Activated T-cell treated with anti-CD3 and anti-CD28 coated beads, Interleukin-2, amount 50 U/mL, for 24 hours (primary cell): ENCODE results near the gene TRAPPC10.
A peak's percentile ranks its signal among the peaks of the same experiment; 100 is the strongest.

ENCODE experiments used
- DNase-seq: peaks from one replicate; pipeline ENCODE4 v3.0.0-alpha.2; 2020
- H3K27ac Mint-ChIP-seq: 2 replicates; pipeline ENCODE4 v1.8.0; 2020; ENCODE audit warnings: mild to moderate bottlenecking, mixed read lengths
- H3K27me3 Mint-ChIP-seq: 2 replicates; pipeline ENCODE4 v1.8.0; 2020; ENCODE audit warnings: mixed read lengths
- H3K36me3 Mint-ChIP-seq: 2 replicates; pipeline ENCODE4 v1.8.0; 2020; ENCODE audit warnings: low read depth, mixed read lengths
- H3K4me1 Mint-ChIP-seq: 2 replicates; pipeline ENCODE4 v1.8.0; 2020; ENCODE audit warnings: low read depth, mixed read lengths
- H3K4me3 Mint-ChIP-seq: 2 replicates; pipeline ENCODE4 v1.8.0; 2020; ENCODE audit warnings: mild to moderate bottlenecking, moderate library complexity, mixed read lengths
- H3K9me3 Mint-ChIP-seq: 2 replicates; pipeline ENCODE4 v1.8.0; 2020; ENCODE audit warnings: mixed read lengths

Gene TRAPPC10

DNA sequence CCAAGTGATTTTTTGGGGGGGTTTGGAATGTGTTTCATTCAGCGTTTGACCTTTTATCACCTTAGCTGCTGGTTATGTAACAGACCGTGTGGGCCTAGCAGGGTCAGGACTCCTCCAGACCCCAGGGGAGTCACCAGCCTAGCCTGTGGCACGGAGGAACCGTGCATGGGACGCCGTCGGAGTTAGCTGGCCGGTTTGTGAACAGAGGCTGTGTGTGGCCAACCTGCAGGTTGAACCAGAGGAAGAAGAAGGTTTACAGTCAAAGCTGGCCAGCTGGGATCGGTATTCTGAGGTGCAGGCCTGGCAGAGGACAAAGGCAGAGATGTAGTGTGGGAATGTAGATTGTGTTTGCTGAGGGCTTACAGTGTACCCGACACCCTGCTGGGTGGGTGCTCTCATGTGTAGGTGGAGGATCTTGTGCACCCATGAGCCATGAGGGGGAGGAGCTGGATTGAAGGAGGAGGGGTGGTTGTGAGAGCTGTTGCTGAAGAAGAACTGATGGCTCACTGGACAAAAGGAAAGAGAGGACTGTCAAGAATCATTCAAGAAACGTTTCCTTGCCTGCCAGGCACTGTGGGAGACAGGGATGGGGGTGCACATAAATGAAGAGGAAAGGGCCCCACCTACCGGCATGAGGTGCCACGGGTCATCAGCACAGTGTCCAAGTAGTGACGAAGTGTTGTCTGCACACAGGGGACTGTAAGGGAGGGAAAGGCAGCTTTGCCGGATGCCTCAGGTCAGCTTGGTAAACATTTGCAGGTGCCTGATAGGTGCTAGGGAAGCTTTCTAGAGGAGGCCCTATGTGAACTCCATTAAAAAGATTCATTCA lies 55.1 kb downstream of the TRAPPC10 start:
- H3K4me1 Mint-ChIP-seq = peaks cover 51% of the 10 kb centered on the region
- H3K9me3 Mint-ChIP-seq = no peaks in the 10 kb centered on the region
- peaks cover 93% of the 10 kb centered on the region for H3K36me3 Mint-ChIP-seq
- H3K4me3 Mint-ChIP-seq = no peak overlapping the region
- H3K27ac Mint-ChIP-seq = peak overlapping the region; percentile 82
- DNase-seq = peak; percentile 17
- no peaks in the 10 kb centered on the region for H3K27me3 Mint-ChIP-seq

DNA sequence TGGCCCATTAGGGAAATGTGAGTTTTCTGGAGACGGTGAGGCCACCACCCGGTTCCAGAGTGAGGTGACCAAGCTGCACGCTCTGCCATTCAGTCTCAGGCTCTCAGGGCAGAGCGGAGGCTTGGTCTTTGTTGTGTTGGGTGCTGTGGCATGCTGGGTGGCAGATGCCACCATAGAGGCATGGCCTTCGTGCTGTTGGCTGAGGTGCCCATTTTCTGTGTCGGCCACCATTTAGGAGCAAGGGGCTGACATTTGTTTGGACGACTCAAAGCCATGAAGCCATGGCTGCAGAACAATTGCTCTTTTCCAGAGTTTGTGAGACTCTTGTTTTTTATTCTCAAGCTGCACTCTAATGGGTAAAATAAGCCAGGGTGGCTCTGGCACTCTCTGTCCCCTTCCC lies 58.3 kb downstream of the TRAPPC10 start:
- H3K27me3 Mint-ChIP-seq = no peaks in the 10 kb centered on the region
- no peaks in the 10 kb centered on the region for H3K9me3 Mint-ChIP-seq
- H3K27ac Mint-ChIP-seq = no peak overlapping the region
- no peak overlapping the region for H3K4me3 Mint-ChIP-seq
- peaks cover 40% of the 10 kb centered on the region for H3K4me1 Mint-ChIP-seq
- DNase-seq = peak; percentile 9
- H3K36me3 Mint-ChIP-seq = peaks cover 93% of the 10 kb centered on the region

DNA sequence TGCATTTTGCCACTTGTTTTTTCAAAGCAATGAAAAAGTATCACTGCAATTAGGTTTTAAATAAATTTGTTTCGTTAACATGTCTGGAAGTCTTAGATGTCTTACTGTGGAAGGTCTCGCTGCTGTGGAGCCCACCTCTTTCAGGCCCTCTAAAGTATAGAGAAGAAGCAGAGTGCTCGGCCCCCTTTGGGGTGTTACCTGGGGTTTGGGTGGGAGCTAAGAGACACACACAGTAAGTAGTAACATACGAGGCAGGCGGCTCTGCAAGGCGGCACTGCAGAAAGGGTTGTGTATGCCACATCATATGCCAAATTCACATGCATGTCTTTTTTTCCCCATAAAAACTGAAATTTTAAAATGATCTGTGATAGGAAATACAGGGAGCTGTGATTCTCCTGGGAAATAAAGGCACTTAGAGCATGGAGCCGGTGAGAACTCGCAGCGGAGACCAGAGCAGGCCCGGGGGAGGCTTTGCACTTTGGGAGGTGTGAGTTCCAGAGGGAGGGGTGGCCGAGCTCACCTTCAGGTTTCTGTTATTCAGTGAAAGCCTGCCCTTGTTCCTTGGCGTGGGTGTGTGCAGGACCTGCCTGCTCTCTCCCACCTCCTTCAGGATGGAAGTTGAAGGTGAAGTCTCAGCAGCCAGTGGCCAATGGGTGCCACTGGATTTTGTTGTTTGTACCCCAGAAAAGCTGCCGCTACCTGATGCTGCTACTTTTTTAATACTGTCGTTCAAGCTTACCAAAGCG lies 59.4 kb downstream of the TRAPPC10 start:
- peaks cover 33% of the 10 kb centered on the region for H3K4me1 Mint-ChIP-seq
- peak overlapping the region; percentile 16 for H3K27ac Mint-ChIP-seq
- peak; percentile 12 for DNase-seq
- peaks cover 94% of the 10 kb centered on the region for H3K36me3 Mint-ChIP-seq
- no peaks in the 10 kb centered on the region for H3K27me3 Mint-ChIP-seq
- no peaks in the 10 kb centered on the region for H3K9me3 Mint-ChIP-seq
- H3K4me3 Mint-ChIP-seq = no peak overlapping the region

DNA sequence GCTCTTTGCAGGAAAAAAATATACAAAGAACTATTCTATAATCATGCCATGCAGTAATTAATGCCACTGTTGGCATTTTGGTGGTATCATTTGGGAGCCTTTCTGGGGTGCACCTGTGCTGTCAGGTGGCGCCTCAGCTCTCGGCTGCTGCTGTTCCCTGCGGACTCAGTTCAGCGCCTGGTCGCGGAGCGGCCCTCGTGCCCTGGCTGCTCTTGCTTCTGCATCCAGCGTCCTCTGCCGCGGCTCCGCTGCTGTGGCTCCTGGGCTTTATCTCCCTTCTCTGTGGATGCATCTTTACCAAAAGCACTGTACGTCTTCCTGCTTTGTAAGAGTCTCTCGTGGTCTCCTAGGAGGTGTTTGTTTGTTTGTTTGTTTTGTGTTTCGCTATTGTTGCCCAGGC lies 60.0 kb downstream of the TRAPPC10 start:
- Mint-ChIP-seq H3K9me3 (no peaks in the 10 kb centered on the region), H3K27ac (no peak overlapping the region), H3K4me3 (no peak overlapping the region), H3K27me3 (no peaks in the 10 kb centered on the region), H3K4me1 (peaks cover 31% of the 10 kb centered on the region), H3K36me3 (peaks cover 94% of the 10 kb centered on the region)
- DNase-seq = no peak

DNA sequence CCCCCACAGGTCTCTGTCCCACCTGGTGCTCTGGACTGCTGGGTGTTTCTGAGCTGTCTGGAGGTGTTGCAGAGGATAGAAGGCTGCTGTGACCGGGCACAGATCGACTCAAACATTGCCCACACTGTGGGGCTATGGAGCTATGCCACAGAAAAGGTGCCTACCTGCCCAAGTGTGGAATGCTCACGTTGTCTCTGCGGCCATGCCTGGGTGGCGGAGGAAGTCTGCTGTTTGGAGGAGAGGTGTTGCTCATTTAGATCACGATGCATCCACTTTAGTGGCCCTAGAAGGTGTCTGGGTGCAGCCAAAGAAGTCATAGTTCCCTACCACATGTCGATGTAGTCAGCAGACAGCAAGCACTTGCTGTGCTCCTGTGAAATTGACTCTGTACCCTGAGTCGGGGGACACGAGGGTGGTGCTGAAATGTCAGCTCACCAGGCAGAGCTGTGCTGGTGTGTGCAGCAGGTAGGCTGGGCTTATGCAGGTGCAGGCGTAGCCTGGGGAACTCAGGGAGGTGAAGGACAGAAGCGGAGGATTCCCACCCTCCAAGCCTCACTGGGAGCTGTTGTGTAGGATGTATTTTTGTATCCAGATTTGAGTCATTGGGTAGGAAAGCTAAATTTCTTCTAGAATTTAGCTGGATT lies 62.3 kb downstream of the TRAPPC10 start:
- peaks cover 36% of the 10 kb centered on the region for H3K4me1 Mint-ChIP-seq
- H3K9me3 Mint-ChIP-seq = no peaks in the 10 kb centered on the region
- peaks cover 95% of the 10 kb centered on the region for H3K36me3 Mint-ChIP-seq
- H3K27me3 Mint-ChIP-seq = no peaks in the 10 kb centered on the region
- no peak overlapping the region for H3K4me3 Mint-ChIP-seq
- peak overlapping the region; percentile 37 for H3K27ac Mint-ChIP-seq
- no peak for DNase-seq

DNA sequence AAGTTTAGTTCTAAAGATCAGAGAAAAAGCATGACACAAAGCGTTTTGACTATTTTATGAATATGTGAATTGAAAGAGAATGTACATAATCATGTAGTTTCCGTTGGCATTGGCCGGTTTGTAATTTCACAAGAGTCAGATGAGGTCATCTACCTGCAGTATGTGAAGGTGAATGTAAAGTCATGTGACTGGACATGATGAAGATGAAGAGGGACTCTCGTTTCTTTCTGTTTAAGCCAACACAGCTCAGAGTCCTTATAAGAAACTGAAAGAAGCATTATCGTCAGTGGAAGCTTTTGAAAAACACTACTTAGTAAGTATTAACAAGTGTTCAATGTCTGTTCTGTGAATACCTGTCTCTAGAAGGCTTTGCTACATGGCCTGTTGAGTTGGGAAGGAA lies 64.2 kb downstream of the TRAPPC10 start:
- Mint-ChIP-seq H3K4me3 (no peak overlapping the region), H3K27ac (peak overlapping the region; percentile 83), H3K9me3 (no peaks in the 10 kb centered on the region), H3K4me1 (peaks cover 45% of the 10 kb centered on the region), H3K27me3 (no peaks in the 10 kb centered on the region), H3K36me3 (peaks cover 96% of the 10 kb centered on the region)
- DNase-seq = no peak

DNA sequence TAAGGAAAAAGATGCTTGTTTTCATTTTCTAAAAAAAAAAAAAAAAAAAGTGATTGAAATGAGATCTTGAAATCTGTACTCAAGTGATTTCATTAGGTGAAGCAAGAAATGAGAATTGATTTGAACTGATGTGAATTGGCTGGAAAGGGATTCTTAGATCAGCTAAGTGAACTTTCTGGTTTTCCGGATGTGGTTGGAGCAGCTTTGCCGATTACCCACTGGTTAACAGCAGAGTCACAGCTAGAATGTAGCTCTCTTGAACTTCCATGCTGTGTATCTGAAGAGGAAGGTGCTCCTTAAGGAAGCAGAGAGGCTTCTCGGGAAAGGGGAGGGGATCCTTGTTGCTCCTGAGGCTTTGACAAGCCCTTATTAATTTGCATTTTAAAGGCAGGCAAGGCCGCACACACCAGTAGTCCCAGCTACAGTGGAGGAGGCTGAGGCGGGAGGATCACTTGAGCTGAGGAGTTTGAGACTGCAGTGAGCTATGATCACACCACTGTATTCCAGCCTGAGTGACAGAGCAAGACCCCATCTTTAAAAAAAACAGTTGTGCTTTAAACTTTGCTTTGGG lies 66.4 kb downstream of the TRAPPC10 start:
- H3K36me3 Mint-ChIP-seq = peaks cover 98% of the 10 kb centered on the region
- H3K9me3 Mint-ChIP-seq = no peaks in the 10 kb centered on the region
- no peak overlapping the region for H3K4me3 Mint-ChIP-seq
- H3K4me1 Mint-ChIP-seq = peaks cover 64% of the 10 kb centered on the region
- peak; percentile 18 for DNase-seq
- H3K27me3 Mint-ChIP-seq = no peaks in the 10 kb centered on the region
- peak overlapping the region; percentile 69 for H3K27ac Mint-ChIP-seq

DNA sequence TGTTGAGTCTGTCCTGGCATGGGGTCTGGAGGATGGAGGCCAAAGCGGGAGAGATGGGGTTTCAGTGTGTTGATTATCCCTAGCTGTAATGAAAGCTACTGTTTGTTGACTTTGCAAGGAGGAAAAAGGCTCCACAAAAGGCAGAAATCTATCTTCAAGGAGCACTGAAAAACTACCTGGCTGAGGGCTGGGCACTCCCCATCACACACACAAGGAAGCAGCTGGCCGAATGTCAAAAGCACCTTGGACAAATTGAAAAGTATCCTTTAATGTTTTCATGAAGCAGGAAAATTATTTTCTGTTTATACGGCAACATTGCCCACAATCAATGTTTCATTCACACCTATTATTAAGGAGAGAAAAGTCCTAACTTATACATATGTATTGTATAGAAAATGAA lies 67.3 kb downstream of the TRAPPC10 start:
- H3K4me3 Mint-ChIP-seq = no peak overlapping the region
- peaks cover 69% of the 10 kb centered on the region for H3K4me1 Mint-ChIP-seq
- H3K36me3 Mint-ChIP-seq = peaks cover 98% of the 10 kb centered on the region
- H3K9me3 Mint-ChIP-seq = no peaks in the 10 kb centered on the region
- peak overlapping the region; percentile 69 for H3K27ac Mint-ChIP-seq
- no peak for DNase-seq
- no peaks in the 10 kb centered on the region for H3K27me3 Mint-ChIP-seq

DNA sequence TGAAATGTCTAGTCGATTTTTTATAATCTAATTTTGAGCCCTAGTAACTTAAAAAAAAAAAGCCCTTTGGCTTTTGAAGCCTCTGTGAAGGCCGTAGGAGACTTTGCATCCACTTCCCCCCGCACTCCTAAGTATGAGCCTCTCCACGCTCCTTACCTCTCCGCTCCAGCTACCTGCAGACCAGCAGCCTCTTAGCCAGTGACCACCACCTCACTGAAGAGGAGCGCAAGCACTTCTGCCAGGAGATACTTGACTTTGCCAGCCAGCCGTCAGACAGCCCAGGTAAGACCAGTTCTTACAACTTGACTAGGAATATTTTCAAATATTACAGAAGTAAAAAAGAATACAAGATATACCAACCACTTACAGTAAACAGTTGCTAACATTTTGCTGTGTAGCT lies 67.7 kb downstream of the TRAPPC10 start:
- no peak overlapping the region for H3K4me3 Mint-ChIP-seq
- DNase-seq = peak; percentile 19
- peaks cover 98% of the 10 kb centered on the region for H3K36me3 Mint-ChIP-seq
- no peaks in the 10 kb centered on the region for H3K9me3 Mint-ChIP-seq
- no peaks in the 10 kb centered on the region for H3K27me3 Mint-ChIP-seq
- peak overlapping the region; percentile 87 for H3K27ac Mint-ChIP-seq
- peaks cover 71% of the 10 kb centered on the region for H3K4me1 Mint-ChIP-seq

DNA sequence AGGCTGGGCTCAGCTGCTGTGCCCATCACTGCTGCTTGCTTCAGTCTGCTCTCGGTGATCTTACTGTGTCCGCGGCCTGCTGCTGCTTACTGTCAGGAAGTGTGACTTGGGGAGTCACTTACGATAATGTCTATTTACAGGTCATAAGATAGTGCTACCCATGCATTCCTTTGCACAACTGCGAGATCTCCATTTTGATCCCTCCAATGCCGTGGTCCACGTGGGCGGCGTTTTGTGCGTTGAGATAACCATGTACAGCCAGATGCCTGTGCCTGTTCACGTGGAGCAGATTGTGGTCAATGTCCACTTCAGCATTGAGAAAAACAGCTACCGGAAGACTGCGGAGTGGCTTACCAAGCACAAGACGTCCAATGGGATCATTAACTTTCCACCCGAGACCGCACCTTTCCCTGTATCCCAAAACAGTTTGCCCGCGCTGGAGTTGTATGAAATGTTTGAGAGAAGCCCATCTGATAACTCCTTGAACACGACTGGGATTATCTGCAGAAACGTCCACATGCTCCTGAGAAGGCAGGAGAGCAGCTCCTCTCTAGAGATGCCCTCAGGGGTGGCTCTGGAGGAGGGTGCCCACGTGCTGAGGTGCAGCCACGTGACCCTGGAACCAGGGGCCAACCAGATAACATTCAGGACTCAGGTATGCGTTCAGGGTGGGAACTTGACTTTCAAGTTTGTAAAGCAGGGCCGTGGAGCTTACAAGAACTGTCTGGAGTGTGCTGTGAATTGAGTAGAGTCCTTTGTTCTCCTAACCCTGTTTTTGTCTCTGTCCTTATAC lies 70.7 kb downstream of the TRAPPC10 start:
- H3K9me3 Mint-ChIP-seq = no peaks in the 10 kb centered on the region
- no peaks in the 10 kb centered on the region for H3K27me3 Mint-ChIP-seq
- H3K27ac Mint-ChIP-seq = peak overlapping the region; percentile 97
- H3K4me3 Mint-ChIP-seq = peak overlapping the region; percentile 67
- peak; percentile 41 for DNase-seq
- peaks cover 99% of the 10 kb centered on the region for H3K36me3 Mint-ChIP-seq
- H3K4me1 Mint-ChIP-seq = peaks cover 86% of the 10 kb centered on the region

DNA sequence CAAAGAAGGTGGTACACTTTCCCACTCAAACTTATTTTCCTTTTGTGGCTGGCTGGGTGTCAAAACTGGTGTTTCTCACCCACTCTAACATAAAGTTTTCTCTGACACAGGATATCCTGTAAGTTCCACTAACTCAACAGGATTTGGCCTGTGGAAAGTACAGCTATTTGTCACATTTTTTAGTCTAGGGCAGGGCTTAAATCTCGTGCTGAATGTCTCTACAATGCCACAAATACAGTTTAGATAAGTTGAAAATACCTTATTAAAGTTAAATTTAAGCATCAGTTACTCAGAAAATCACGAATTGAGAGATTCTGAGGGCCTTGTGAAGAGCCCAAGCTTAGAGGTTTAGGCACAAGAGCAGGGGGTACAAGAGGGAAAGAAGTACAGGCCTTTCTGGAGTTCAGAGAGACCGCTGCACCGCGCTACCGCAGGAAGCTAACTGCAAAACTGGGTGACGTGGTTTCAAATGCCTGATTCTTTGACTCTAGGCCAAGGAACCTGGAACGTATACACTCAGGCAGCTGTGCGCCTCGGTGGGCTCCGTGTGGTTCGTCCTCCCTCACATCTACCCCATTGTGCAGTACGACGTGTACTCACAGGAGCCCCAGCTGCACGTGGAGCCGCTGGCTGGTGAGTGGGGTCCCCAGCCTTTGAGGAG lies 71.7 kb downstream of the TRAPPC10 start:
- H3K4me3 Mint-ChIP-seq = peak overlapping the region; percentile 67
- H3K36me3 Mint-ChIP-seq = peaks cover 99% of the 10 kb centered on the region
- no peaks in the 10 kb centered on the region for H3K9me3 Mint-ChIP-seq
- peak; percentile 71 for DNase-seq
- H3K27me3 Mint-ChIP-seq = no peaks in the 10 kb centered on the region
- H3K4me1 Mint-ChIP-seq = peaks cover 88% of the 10 kb centered on the region
- peak overlapping the region; percentile 97 for H3K27ac Mint-ChIP-seq

DNA sequence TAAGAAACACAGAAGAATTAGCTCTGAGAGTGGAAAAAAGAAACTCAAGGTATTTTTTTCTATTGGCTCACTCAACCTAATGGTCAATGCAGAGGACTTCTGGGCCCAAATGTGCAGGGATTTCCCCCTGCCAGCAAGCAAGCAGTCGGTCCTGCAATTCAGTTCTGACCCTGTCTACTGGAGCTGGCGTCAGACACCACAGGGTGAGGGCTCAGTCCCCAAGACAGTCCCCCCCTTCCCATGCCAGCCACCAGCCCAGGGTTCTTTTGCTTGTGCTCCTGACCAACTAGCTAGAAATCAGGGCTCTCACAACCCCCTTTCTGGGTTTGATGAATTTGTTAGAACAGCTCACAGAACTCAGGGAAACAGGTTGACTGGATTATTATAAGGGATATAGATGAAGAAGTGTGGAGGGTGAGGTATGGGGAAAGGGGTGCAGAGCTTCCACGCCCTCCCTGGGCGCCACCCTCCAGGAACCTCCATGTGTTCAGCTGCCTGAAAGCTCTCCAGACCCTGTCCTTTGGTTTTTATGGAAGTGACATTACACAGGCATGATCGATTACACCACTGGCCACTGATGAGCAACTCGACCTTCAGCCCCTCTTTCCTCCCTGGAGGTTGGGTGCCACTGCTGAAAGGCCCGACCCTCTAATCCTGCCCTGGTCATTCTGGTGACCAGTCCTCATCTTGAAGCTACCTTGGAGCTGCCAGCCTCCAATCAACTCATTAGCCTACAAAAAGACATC lies 72.6 kb downstream of the TRAPPC10 start:
- Mint-ChIP-seq H3K36me3 (peaks cover 98% of the 10 kb centered on the region), H3K27ac (peak overlapping the region; percentile 97), H3K4me3 (peak overlapping the region; percentile 67), H3K9me3 (no peaks in the 10 kb centered on the region), H3K27me3 (no peaks in the 10 kb centered on the region), H3K4me1 (peaks cover 91% of the 10 kb centered on the region)
- DNase-seq = peak; percentile 35
